ENCODE data around the gene SULT4A1.

GRCh38 chr22:43798492-43798891 is 63.8 kb downstream of the SULT4A1 start:
- TF ChIP-seq EZH2 (IDR thresholded peaks at IDR 0.05) (no peak), POLR2AphosphoS5 (IDR thresholded peaks at IDR 0.05; ENCODE audit: borderline replicate concordance, low read depth, low read length) (no peak)

Measured in SK-N-MC (cell line).